Tibial artery (tissue), 4 donors: ENCODE results near the gene DNAI1.

Source experiments
- DNase-seq, 2 donors: peaks; one replicate each; pipeline ENCODE4 v3.0.0-alpha.2; 2019
- H3K27ac ChIP-seq, 2 donors: fragments of 200-600 bp; sonication (generic) in 1 of 2; 1 replicate in 1 of 2; 2 replicates in 1 of 2; pipeline ENCODE4 v1.5.1; 2018 to 2019; ENCODE audit warnings: mild to moderate bottlenecking in 1 of 2
- H3K27me3 ChIP-seq, 2 donors: fragments of 200-600 bp; sonication (generic) in 1 of 2; one replicate each; pipeline versions ENCODE4 v1.5.1 to v1.6.0; 2016 to 2019
- H3K36me3 ChIP-seq, 3 donors: fragments of 200-600 bp; sonication (generic) in 2 of 3; one replicate each; pipeline ENCODE4 v1.5.1; 2016 to 2019; ENCODE audit warnings: mild to moderate bottlenecking in 2 of 3
- H3K4me1 ChIP-seq, 4 donors: fragments of 200-600 bp; sonication (generic) in 2 of 4; 1 replicate in 3 of 4; 2 replicates in 1 of 4; pipeline ENCODE4 v1.5.1; 2016 to 2019
- H3K4me3 ChIP-seq, 2 donors: fragments of 200-600 bp; sonication (generic) in 1 of 2; 1 replicate in 1 of 2; 2 replicates in 1 of 2; pipeline ENCODE4 v1.5.1; 2018 to 2019; ENCODE audit warnings: mild to moderate bottlenecking in 2 of 2
- H3K9me3 ChIP-seq, 3 donors: fragments of 200-600 bp; sonication (generic) in 1 of 3; one replicate each; pipeline ENCODE4 v1.5.1; 2016 to 2019
- intact Hi-C: fragments of 100-400 bp; cut with DNase I; formaldehyde crosslinking; loops from one replicate; pipeline ENCODE4 v1.15.0; 2023; ENCODE audit warnings: low total_unique reads
- TF ChIP-seq, protein P1 (sequence below), 2 experiments: fragments of 200-600 bp in 1 of 2; fragments of 450-650 bp in 1 of 2; IDR thresholded peaks; one replicate each; pipeline ENCODE4 v1.5.1; 2017 to 2019; ENCODE audit warnings: antibody characterized with exemption in 2 of 2, mild to moderate bottlenecking in 1 of 2, moderate library complexity in 1 of 2

Gene DNAI1

DNA sequence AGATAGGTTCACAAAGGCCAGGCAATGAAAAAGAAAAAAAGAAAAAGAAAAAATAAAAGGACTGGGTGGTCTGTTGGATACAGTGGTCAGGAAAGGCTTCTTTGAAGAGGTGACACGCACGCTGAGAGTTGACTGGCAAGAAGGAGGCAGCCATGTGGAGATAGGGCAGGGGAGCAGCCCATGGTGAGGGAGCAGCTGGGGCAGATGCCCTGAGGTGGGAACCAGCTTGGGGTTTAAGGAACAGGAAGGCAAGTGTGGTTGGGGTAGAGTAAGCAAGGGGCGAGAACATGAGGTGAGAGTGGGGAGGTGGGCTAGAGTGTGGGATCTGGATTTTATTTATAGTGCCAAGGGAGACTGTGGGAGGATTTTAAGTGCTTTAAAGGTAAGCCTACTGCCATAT, 57.4 kb downstream of the DNAI1 start:
- H3K36me3 ChIP-seq = no peaks in the 10 kb centered on the region
- H3K27me3 ChIP-seq = peaks cover 0 to 8% of the 10 kb centered on the region in 2 donors
- peak in 1 of 2 donors; percentile 13 for DNase-seq
- no peak overlapping the region for H3K4me3 ChIP-seq
- no peaks in the 10 kb centered on the region for H3K4me1 ChIP-seq
- no peaks in the 10 kb centered on the region for H3K9me3 ChIP-seq
- H3K27ac ChIP-seq = no peak overlapping the region
- intact Hi-C loops = no loop called here
- TF ChIP-seq, protein P1, sequence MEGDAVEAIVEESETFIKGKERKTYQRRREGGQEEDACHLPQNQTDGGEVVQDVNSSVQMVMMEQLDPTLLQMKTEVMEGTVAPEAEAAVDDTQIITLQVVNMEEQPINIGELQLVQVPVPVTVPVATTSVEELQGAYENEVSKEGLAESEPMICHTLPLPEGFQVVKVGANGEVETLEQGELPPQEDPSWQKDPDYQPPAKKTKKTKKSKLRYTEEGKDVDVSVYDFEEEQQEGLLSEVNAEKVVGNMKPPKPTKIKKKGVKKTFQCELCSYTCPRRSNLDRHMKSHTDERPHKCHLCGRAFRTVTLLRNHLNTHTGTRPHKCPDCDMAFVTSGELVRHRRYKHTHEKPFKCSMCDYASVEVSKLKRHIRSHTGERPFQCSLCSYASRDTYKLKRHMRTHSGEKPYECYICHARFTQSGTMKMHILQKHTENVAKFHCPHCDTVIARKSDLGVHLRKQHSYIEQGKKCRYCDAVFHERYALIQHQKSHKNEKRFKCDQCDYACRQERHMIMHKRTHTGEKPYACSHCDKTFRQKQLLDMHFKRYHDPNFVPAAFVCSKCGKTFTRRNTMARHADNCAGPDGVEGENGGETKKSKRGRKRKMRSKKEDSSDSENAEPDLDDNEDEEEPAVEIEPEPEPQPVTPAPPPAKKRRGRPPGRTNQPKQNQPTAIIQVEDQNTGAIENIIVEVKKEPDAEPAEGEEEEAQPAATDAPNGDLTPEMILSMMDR (IDR thresholded peaks at IDR 0.05) = no peak

DNA sequence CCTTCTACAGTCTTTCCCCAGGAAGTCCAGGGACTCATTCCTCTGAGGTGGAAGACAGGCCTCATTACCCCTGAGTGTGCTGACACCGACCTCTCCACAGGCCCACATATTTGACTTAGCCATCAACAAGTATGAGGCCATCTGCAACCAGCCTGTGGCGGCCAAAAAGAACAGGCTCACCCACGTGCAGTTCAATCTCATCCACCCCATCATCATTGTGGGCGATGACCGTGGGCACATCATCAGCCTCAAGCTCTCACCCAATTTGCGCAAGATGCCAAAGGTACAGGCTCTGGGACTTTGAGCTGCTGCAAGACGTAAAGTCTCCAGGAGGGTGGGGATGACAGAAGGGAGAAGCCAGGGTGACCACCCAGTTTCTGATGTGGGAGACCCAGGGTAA, 58.6 kb downstream of the DNAI1 start:
- intact Hi-C loops = no loop called here
- DNase-seq = peak in 1 of 2 donors; percentile 44
- Histone ChIP-seq H3K27me3 (peaks cover 0 to 10% of the 10 kb centered on the region in 2 donors), H3K4me1 (peaks cover 0 to 2% (median 0%) of the 10 kb centered on the region in 4 donors), H3K9me3 (no peaks in the 10 kb centered on the region), H3K4me3 (no peak overlapping the region), H3K27ac (no peak overlapping the region), H3K36me3 (no peaks in the 10 kb centered on the region)
- TF ChIP-seq, protein P1 (IDR thresholded peaks at IDR 0.05) = no peak

DNA sequence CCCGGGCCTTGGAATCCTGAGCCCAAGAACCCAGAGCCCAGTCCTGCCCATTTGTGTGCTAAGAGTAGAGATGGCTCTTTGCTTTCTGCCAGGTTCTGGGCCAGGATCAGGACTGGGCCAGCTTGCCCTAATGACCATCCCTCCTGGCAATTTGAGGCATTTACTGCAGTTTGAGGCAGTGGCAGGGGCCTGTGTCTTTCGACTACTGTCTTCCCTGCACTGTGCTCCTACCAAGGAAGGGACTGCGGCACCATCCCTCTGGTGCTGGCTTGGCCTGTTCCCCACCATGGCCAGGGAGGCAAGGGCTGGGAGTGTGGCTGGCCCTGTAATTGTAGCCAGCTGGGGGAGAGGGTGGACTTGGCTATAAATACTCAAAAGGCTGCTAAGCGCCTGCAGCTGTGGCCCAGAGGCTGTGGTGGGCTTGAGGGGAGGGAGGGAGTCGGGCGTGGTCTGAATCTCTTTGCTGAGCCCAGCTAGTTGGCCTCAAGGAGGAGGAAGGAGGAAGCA, 59.6 kb downstream of the DNAI1 start:
- H3K4me3 ChIP-seq = no peak overlapping the region
- H3K4me1 ChIP-seq = peaks cover 0 to 10% (median 5%) of the 10 kb centered on the region in 4 donors
- no peaks in the 10 kb centered on the region for H3K36me3 ChIP-seq
- no peaks in the 10 kb centered on the region for H3K9me3 ChIP-seq
- TF ChIP-seq, protein P1 (IDR thresholded peaks at IDR 0.05) = no peak
- no peak overlapping the region for H3K27ac ChIP-seq
- peak in 1 of 2 donors; percentile 62 for DNase-seq
- peaks cover 0 to 10% of the 10 kb centered on the region in 2 donors for H3K27me3 ChIP-seq
- intact Hi-C loops = no loop called here

DNA sequence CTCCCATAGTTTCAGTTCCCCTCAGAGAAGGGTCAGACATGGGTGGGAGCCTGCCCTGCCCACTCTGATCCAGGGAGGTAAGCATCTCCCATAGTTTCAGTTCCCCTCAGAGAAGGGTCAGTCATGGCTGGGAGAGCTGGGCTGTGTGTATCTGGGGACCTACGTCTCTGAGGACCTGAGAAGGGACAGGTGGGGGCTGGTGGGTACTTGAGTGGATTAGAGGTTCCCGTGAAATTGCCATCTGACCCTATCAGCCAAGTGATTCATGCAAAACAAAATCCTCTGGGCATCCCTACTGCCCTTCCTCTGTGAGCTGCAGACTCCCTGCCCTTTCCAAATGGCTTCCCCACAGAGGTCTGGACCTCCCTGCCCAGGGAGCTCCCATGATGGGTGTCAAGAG, 60.3 kb downstream of the DNAI1 start:
- no peaks in the 10 kb centered on the region for H3K9me3 ChIP-seq
- peak in 1 of 2 donors; percentile 17 for DNase-seq

DNA sequence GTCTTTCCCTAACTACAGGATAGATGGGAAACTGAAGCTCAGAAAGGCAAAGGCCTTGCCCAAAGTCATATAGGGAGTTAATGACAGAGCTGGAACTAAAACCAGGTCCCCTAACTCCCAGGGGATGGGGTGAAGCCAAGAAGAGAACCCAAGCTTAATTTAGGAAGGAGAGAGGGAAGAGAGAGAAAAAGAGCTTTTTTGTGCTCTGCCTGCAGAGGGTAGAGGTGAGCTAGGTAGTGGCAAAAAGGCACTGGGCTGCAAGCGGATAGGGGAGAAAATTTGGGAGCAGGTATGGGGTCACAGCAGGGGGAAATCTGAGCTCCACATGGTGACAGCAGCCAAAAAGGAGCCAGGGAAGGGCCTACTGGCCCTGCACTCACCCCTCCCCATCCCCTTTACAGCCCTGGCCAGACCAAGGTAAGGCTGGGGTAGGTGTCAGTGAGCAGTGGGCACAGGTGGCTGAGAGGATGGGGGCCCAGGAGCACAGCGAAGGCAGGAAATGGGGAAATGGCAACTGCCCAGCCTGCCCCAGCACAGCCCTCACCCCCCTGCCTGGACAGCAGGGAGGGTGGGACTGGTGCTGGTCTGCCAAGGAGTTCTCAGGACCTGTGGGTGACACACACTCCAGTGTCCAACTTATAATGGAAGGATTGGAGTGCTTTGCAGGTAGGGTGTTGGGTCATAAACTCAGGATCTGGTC, 60.9 kb downstream of the DNAI1 start:
- Histone ChIP-seq H3K4me3 (no peak overlapping the region), H3K27me3 (peaks cover 0 to 3% of the 10 kb centered on the region in 2 donors), H3K9me3 (no peaks in the 10 kb centered on the region), H3K27ac (no peak overlapping the region), H3K4me1 (peaks cover 0 to 15% (median 8%) of the 10 kb centered on the region in 4 donors), H3K36me3 (no peaks in the 10 kb centered on the region)
- TF ChIP-seq, protein P1 (IDR thresholded peaks at IDR 0.05) = no peak
- peak in 1 of 2 donors; percentile 28 for DNase-seq
- intact Hi-C loops = loop anchor here (5.0 kb wide), 1 partner anchor 62 kb away; the partner anchor contains the start of genes DNAI1 and FAM219A

More for the DNA sequence above, 60.3 kb downstream of the DNAI1 start:
- Histone ChIP-seq H3K36me3 (no peaks in the 10 kb centered on the region), H3K27me3 (peaks cover 0 to 9% of the 10 kb centered on the region in 2 donors), H3K27ac (no peak overlapping the region), H3K4me3 (no peak overlapping the region), H3K4me1 (peaks cover 0 to 15% (median 8%) of the 10 kb centered on the region in 4 donors)
- TF ChIP-seq, protein P1 (IDR thresholded peaks at IDR 0.05) = no peak
- intact Hi-C loops = no loop called here
